ENCODE measurements around the gene WDR33.
"Not testable (repeated sequence)": the region's sequence is repeated elsewhere in the genome, so short reads cannot be mapped to it uniquely, and the experiment has no call there.

- TF ChIP-seq EZH2phosphoT487 (IDR thresholded peaks at IDR 0.05; ENCODE audit: low read length); CTCF (IDR thresholded peaks at IDR 0.05; ENCODE audit: low read length); EZH2 (optimal IDR thresholded peaks at IDR 0.05; ENCODE audit: low read depth, low read length): not testable (repeated sequence)
Observed at GRCh38 chr2:127826708-127827107, 15.7 kb upstream of the WDR33 start.
